ENCODE results near the gene TMEM164.

DNA sequence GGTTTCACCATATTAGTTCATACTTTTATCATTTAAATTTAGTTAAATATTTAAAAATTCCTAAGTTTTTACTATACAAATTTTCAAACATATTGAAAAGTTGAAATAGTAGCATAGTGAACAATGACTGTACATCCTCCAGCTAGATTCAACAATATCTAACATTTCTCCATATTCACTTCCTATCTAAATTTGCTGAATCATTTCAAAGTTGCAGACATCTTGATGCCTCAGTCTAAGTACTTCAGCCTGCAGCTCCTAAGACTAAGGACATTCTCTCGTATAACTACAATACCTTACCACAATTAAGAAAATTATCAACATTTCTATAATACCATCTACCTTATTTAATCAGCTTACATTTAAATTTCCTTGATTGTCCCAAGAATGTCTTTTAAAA lies 132.7 kb downstream of the TMEM164 start:
- TF ChIP-seq, protein P1, sequence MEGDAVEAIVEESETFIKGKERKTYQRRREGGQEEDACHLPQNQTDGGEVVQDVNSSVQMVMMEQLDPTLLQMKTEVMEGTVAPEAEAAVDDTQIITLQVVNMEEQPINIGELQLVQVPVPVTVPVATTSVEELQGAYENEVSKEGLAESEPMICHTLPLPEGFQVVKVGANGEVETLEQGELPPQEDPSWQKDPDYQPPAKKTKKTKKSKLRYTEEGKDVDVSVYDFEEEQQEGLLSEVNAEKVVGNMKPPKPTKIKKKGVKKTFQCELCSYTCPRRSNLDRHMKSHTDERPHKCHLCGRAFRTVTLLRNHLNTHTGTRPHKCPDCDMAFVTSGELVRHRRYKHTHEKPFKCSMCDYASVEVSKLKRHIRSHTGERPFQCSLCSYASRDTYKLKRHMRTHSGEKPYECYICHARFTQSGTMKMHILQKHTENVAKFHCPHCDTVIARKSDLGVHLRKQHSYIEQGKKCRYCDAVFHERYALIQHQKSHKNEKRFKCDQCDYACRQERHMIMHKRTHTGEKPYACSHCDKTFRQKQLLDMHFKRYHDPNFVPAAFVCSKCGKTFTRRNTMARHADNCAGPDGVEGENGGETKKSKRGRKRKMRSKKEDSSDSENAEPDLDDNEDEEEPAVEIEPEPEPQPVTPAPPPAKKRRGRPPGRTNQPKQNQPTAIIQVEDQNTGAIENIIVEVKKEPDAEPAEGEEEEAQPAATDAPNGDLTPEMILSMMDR (IDR thresholded peaks at IDR 0.05; ENCODE audit: low read length): no peak
- TF ChIP-seq EZH2 (optimal IDR thresholded peaks at IDR 0.05; ENCODE audit: low read depth, low read length) (no peak), EZH2phosphoT487 (IDR thresholded peaks at IDR 0.05; ENCODE audit: low read length) (no peak)

Measured in MM.1S (cell line).